CD4-positive, alpha-beta T cell treated with Interleukin-15 for 1 hour (primary cell): ENCODE data around the gene TAF11L14.
"Not testable (repeated sequence)": the region's sequence is repeated elsewhere in the genome, so short reads cannot be mapped to it uniquely, and the experiment has no call there.

Experiments
- DNase-seq: peaks from one replicate; pipeline ENCODE4 v3.0.0-alpha.2; 2020

TAF11L14 gene

GRCh38 chr5:17634160-17634559 lies at the start of gene TAF11L14:
Gene TAF11L14 (plus strand): TSS chr5:17634460.
- DNase-seq = no peak

GRCh38 chr5:17585658-17586057 lies 48.6 kb upstream of the TAF11L14 start, which contains the start of gene TAF11L7:
Gene TAF11L7 (minus strand): TSS chr5:17585758.
- not testable (repeated sequence) for DNase-seq

- not testable (repeated sequence) for DNase-seq
Observed at GRCh38 chr5:17590860-17591259, 43.4 kb upstream of the TAF11L14 start, which contains the start of gene TAF11L8. Gene TAF11L8 (minus strand): TSS chr5:17590960.

GRCh38 chr5:17594255-17594654 lies 40.0 kb upstream of the TAF11L14 start, which contains the start of gene TAF11L9:
Gene TAF11L9 (minus strand): TSS chr5:17594394.
- DNase-seq = not testable (repeated sequence)

GRCh38 chr5:17597728-17598127 lies 36.5 kb upstream of the TAF11L14 start, which contains the start of gene TAF11L10:
Gene TAF11L10 (minus strand): TSS chr5:17597828.
- not testable (repeated sequence) for DNase-seq

GRCh38 chr5:17603880-17604279 lies 30.4 kb upstream of the TAF11L14 start, which contains the start of gene TAF11L11:
Gene TAF11L11 (plus strand): TSS chr5:17604183.
- not testable (repeated sequence) for DNase-seq

- DNase-seq = no peak
Observed at GRCh38 chr5:17604951-17605350, 29.3 kb upstream of the TAF11L14 start.

GRCh38 chr5:17607461-17607860 lies 26.8 kb upstream of the TAF11L14 start:
- not testable (repeated sequence) for DNase-seq

- not testable (repeated sequence) for DNase-seq
Observed at GRCh38 chr5:17610092-17610491, 24.2 kb upstream of the TAF11L14 start, which contains the start of gene TAF11L12. Gene TAF11L12 (plus strand): TSS chr5:17610392.

- no peak for DNase-seq
Observed at GRCh38 chr5:17614872-17615605, 19.2 kb upstream of the TAF11L14 start.

- DNase-seq = no peak
Observed at GRCh38 chr5:17619354-17619753, 14.9 kb upstream of the TAF11L14 start.

- no peak for DNase-seq
Observed at GRCh38 chr5:17620627-17621026, 13.6 kb upstream of the TAF11L14 start.

- no peak for DNase-seq
Observed at GRCh38 chr5:17625686-17626085, 8.6 kb upstream of the TAF11L14 start.

- DNase-seq = not testable (repeated sequence)
Observed at GRCh38 chr5:17631788-17632187, 2.5 kb upstream of the TAF11L14 start, which contains the start of gene TAF11L13. Gene TAF11L13 (plus strand): TSS chr5:17632088.

- DNase-seq = not testable (repeated sequence)
Observed at GRCh38 chr5:17649232-17649631, 15.0 kb downstream of the TAF11L14 start.

- not testable (repeated sequence) for DNase-seq
Observed at GRCh38 chr5:17655201-17655759, 21.0 kb downstream of the TAF11L14 start.

- no peak for DNase-seq
Observed at GRCh38 chr5:17655921-17656320, 21.7 kb downstream of the TAF11L14 start.

GRCh38 chr5:17663182-17663581 lies 28.9 kb downstream of the TAF11L14 start:
- DNase-seq = no peak

GRCh38 chr5:17665836-17666235 lies 31.6 kb downstream of the TAF11L14 start:
- DNase-seq = no peak

GRCh38 chr5:17666726-17667235 lies 32.5 kb downstream of the TAF11L14 start:
- no peak for DNase-seq

- no peak for DNase-seq
Observed at GRCh38 chr5:17670353-17670752, 36.1 kb downstream of the TAF11L14 start.

- no peak for DNase-seq
Observed at GRCh38 chr5:17678751-17679324, 44.6 kb downstream of the TAF11L14 start.

- DNase-seq = no peak
Observed at GRCh38 chr5:17679597-17680203, 45.4 kb downstream of the TAF11L14 start.
